ENCODE results near the gene GDNF.
A peak's percentile ranks its signal among the peaks of the same experiment; 100 is the strongest.

The GDNF gene

DNA sequence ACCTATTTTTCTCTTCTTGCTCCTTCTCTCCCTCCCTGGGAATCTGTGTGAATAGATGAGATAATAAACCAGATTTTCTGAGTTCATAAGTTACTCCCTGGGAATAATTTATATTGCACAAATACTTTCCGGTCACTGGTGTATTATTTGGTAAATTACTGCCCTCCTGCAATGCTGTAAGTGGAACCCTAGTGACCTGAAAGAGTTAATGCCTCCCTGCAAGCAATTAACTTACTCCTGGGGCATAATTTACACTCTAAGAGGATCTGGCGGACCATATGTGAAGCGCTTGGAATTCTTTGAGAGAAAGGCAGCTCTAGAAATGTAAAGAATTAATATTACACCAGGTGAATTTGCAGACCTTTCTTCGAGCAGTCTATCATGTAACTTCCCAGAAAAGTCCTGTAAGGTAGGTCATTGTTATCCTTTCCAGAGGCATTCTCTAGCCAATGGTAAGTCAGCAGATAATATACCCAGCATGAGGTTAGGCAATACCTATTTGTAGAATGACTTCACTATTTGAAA lies 7.0 kb upstream of the GDNF start:
- DNase-seq: no peak

DNA sequence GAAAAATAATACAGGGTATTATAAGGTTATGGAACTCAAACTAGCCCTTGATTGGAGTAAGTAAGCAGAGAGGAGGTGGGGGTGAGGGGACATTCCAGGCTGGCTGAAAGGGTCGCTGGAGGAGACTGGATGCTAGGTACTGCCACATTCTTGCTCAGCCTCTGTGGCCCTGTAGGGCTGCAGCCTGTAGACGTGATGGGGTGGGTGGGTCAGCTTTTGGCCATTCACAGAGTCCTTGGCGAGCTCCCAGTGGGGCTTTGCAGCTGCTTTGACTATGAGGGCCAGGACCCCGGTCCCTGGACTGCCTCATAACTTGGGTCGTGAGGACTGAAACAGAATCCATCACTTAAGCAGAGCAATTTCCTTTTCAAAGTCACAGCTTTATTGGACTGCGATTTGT lies 4.2 kb upstream of the GDNF start:
- DNase-seq: no peak

DNA sequence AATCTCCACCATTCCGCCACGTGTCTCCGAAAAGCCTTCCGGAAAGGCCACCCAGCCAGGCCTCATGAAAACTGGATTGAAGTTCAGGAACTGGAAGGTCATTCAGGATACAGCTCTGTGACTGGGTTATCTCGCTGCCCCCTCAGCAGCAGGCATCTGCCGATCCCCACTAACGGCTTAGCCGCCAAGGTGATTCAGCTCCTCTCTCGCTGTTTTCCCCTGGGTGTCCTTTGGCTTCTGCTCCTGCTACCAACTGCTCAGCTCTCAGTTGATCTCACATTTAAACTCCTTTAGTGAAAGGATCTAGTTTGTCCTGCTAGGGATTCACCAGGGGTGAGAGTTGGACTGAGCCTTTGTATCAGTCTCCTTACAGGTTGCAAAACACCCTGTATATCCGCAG lies 2.2 kb upstream of the GDNF start:
- DNase-seq: no peak

DNA sequence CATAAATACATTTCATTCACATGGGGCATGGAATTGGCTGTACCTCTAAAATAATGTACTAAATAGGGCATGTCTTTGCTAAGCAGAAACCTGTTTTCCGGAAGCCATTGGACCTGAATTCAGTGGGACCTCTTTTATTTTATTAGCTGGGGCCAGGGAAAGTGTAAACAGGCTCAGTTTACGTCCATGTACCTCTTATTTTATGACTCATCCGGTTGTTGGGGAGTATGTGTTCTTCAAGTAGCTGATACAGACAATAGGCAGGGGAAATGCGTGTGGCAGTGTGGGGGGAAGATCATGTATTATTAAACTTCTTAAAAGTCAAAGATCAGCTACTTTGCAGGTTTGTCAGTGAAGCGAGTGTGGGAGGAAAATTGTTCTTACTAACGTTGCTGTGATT lies 1.4 kb upstream of the GDNF start:
- no peak for DNase-seq

DNA sequence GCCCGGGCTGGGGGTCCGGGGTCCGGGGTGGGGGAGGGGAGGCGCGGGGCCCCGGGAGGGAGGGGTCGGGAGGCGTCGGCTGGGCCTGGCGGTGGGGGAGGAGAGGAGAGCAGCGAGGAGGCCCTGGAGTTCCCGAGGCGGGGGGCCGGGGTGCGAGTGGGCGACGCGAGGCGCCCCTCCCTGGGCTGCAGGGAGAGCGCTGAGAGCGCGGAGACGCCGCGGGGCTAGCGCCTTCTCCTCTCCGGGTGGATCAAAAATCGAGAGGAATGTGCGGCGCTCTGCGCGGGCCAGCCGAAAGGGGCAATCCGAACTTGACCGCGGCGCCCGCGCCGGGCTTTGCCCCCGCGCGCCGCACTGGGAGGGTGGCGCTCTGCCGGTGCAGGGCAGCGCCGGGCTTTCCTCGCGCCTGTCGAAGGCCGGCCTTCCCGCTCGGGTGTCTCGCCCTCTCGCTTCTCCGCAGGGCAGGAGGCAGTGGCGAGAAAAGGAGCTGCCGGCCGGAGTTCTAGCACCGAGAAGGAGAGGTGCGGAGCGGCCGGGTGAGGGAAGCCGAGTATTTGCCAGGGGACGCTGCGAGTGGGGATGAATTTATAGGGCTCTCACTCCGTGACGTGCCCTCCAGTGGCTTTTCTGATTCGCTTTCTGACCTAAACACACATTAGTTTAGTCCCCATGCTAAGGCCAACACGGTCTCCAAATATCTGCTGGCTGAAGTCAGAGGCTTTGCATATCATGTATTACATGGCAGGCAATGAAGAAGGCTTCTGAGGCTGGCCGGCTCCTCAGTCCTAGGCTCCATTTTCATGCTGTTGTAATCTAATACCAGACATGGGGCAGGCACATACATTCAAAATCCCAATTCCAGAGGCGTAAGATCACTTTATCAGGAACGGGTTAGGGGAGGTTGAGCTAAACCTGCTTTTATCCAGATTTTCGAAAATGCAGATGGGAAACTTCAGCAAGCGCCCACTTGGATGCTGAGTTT lies 503 bp upstream of the GDNF start:
- DNase-seq: no peak

DNA sequence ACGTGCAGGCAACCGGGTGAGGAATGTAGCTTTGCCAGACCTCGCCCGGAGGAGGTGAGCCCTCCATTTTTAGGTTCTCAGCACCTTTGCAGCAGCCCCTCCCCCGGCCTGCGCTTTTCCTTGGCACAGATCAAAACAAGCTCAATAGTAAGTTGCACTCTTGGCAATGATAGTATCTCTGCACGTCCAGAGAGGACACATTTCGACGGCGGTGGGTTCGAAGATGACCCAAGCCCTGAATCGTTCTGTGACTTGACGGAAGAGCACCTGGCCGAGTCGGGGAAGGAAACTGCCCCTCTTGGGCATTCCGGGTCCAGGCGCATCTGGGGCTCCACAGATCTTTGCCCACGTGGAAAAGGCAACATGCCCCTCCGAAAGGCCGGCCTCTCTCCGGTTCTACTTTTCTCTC lies 904 bp downstream of the GDNF start:
- no peak for DNase-seq

DNA sequence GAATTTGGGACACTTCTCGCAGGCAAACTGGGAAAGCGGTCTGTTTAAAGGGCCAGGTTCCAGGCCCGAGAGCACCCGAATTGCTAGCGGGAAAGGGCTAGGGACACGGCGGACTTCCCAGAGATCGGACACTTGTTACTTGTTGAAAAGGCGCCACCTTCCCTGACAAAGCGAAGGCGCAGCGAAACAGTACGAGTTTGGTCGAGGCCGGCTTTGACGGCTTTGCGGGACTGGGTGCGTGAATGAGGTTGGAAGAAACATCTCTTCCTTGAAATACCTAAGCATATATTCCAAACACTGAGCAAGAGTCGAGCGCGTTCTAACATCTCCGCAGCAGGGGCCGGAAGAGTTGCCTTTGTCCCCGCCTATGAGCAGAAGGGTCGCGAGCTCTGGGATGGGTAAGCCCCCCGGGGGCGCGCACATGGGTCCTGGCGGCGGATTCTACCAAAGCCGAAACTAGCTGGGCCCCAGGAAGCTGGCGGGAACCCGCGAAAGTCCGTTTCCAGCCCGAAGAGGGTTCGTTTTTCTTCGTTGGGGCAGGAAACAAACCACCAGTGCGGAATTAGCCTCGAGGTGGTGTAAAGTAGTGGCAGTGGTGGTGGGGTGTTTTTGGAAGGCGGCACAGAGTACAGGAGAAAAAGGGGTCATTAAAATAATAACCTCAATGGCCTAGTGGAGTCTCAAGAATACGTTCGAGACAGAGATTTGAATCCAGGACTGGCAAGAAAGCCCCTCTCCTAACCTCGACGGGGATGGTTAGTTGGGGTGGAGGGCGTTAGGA lies 1.5 kb downstream of the GDNF start:
- DNase-seq: peak; percentile 31

DNA sequence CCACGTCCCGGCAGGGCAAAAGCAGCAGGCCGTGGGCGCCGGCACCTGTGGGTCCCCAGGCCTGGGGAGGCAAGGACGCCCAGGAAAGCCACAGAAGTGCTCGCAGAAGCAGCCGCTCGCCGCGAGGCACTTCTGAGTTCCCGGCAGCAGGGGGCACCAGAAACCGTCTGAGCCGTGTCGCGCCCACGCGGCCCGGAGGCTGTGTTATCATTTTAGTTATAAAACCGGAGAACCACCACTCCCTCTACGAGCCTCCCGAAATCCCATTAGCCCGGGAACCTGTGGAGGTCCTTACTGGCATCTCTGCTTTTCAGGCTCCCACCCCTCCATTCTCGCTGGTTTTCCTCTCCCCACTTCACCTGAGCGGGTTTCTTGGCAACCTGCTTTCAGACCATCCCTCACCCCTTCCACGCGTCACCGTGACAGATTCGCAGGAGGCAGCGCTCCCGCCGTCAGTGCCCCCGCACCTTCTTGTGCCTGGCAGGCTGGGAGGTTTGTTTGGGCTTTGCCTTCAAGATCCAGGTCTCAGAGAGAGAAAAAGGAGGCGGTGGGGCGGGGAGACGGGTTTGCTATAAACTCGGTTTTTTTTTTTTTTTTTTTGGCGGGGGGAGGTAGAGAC lies 2.3 kb downstream of the GDNF start:
- peak; percentile 90 for DNase-seq

DNA sequence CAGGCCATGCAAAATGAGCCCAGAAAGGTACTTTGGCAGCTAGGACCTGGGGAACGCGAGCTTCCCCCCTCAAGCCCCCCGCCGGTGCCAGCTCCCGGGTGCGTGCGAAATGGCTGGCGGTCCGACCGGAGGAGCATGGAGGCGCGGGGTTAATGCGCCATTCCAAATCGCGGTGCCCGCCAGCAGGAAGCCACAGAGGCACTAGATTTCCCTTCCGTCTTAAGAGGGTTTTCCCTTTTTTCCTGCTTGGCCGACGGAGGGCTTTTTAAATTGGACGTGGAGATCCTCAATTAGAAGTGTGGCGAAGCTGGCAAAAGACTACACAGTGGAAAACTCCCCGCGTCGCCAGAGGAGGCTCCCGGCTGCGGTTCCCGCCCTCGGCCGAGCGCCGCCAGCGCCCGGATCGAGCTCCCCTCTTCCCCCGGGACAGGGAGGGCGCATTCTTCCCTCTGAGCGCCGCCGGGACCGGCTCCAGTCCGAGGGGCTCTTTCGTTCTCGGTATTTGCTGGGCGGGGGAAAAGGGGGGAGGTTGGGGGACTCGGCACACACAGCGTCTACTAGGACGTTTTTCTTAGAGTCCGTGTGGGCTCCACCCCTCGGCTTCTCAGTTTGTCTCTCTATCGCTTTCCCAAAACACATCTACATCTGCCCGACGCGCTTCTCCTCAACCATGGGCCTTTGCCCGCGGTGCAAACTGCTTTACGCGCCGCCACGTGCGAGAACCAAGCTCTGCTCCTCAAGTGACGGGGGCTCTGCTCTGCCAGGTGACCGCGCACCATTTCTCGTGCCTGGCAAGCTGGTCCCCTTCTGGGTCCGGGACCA lies 3.0 kb downstream of the GDNF start:
- peak; percentile 24 for DNase-seq

DNA sequence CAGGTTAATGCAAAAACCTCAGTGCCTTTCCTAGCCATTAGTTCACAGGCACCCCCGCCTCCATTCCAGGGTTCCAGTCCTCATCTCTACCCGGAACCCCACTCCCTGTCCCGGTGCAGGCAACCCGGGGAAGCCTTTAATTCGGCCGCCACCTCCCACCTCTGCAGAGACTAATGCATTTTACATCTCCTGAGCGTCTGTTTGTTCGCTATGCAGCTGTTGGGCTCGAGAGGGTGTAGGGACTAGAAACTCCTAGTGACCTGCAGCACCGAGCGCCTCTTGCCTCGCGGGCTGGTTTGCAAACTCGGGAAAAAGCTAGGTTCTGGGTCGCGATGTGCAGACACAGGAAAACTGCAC lies 3.6 kb downstream of the GDNF start:
- DNase-seq: no peak

DNA sequence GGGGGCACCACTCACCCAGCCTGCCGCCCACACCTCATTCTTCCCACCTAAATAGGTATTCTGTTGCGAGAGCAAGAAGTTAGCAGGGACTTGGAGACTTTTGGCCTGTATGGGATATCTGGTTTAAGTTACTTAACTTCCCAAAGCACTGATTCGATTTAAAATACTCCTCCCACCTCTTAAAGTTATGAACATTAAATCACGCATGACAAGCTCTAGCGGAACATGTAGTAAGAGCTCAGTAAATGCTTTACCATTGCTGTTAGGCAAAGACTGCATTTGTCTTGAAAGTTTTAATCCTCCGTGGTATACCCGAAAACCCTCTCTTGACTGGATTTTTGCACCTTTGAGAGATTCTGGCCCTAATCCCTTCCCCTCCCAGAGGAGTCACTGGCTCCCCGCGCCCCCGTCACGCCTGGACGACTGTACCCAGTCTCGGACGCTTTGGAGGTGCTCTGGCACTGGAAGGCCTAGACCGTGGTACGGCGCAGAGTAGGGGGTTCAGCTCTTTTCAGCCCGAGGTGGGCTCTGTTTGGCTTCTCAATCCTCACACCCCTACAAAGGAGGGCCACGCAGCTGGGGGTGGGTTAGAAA lies 4.4 kb downstream of the GDNF start:
- no peak for DNase-seq

DNA sequence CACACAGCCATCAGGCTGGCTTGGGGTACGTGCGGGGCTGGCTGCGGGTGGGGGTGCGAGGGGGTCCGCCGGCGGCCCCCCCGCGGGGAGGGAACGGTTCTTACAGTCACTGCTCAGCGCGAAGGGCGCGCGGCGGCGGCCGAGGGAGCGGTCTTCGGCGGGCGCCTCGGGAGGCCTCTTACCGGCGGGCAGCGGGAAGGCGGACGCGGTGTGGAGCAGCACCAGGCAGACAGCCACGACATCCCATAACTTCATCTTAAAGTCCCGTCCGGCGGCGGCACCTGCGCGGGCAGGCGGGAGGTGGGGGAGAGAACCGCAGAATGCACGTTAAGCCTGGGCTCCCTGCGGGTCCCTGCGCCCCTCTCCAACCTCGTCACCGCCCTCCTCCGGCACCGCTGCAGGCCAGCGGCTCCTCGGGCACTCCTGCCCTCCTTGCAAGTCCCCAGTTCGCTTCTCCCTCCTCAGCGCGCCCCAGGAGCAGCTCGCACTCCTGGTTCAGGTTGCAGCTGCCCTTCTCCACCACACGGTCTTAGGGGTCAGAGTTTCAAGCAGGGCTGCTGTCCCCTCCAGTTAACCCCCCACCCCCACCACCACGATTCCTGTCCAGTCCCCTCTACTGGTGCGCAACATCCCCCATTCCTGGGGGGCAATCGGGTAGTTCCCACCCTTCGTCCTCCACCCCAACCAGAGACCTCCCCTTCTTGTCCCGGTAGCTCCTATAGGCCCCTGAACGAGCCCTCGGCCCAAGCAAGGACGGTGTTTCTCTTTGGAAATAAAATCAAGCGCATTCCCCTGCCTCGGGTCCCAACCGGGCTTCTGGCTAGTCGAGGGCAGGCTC lies 5.1 kb downstream of the GDNF start:
- DNase-seq: peak; percentile 24

DNA sequence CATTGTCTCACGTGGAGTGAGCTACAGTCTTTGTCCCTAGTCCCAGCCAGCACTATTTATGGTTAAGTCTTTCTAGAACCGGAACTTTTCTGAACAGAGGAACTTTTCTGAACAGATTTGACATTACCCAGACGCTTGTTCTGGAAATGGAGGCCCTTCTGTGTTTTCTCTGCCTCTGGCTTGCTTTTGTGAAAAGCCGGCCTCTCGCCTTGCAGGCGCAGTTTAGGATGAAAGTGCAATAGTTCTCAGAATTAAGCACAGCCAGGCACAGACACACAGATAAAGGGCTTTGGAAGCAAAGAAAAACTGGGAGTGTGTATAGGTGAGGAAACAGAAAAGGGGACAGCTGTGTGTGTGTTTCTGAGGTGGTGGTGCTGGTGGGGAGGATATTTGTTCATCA lies 5.9 kb downstream of the GDNF start:
- no peak for DNase-seq

DNA sequence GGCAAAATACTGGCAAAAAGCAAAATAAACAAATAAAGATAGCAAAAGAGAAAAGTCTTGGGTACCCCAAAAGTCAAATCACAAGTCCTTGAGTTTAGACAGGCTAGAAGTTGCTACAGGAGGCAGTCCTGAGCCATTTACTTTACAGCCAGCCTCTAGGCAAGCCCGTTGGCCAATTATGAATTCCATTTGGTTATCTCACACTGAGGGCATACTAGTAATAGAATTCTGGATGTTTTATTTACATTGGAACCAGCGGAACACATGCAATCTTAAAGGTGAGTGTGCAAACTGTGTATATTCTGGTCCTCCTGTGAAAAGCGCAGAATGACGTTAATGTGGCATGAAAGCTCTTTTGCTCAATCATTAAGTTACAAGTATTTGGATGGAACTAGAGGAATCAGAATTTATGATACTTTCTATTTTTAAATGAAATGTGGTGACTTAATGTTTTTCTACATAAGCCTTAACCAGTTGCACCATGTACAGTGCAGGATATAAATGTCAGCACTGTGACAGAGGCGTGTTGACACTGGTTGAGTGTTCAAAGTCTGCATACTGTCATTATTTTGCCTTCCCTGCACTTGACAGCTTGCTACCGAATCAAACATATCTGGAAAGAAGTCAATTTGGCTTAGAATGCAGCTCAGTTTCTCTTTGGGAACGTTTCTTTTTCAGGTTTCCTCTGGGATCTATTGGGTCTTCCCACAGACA lies 7.9 kb downstream of the GDNF start:
- no peak for DNase-seq

DNA sequence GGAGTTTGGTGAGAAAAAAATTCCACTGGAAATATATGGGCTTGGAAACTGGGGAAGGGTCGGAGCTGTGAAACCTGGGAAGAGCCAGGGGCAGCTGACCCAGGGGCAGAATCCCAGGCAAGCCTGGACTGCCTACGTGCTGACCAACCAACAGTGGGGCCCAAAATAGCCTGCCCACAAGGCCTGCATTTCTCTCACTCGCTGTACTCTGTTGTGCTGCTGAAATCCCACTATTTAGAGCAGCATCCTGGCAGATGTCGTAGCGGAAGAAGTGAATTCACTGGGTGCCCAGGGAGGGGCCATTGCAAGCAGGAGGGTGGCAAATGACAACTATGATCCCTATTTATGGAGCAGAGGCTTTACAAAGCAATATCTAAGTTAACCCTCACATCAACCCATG lies 9.5 kb downstream of the GDNF start:
- no peak for DNase-seq

DNA sequence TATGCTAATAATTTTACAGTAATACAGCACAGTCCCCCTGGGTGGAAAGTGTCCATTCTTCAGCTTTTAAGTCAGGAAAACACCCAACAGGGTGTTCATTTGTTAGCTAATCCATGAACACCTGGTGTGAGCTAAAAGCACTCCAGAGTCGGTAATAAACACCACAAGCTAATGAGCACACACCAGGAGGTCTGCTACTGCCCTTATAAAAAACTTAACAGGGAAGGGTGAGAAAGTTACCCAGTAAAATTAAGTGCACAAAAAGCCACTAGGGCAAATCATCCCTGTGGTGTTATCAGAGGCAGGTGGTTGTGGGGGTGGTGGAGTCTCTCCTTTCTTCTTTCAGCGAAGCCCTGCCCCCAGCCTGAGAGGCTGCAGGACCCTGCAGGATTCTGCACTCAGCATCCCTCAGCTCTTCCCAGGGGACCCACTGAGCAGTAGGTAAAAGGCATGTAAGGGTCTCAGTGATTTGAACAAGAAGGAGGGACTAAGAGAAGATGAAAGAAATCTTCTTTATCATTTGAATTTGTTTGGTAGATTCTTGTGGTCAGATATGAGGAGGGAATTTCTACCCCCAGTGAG lies 14.4 kb downstream of the GDNF start:
- DNase-seq: no peak

DNA sequence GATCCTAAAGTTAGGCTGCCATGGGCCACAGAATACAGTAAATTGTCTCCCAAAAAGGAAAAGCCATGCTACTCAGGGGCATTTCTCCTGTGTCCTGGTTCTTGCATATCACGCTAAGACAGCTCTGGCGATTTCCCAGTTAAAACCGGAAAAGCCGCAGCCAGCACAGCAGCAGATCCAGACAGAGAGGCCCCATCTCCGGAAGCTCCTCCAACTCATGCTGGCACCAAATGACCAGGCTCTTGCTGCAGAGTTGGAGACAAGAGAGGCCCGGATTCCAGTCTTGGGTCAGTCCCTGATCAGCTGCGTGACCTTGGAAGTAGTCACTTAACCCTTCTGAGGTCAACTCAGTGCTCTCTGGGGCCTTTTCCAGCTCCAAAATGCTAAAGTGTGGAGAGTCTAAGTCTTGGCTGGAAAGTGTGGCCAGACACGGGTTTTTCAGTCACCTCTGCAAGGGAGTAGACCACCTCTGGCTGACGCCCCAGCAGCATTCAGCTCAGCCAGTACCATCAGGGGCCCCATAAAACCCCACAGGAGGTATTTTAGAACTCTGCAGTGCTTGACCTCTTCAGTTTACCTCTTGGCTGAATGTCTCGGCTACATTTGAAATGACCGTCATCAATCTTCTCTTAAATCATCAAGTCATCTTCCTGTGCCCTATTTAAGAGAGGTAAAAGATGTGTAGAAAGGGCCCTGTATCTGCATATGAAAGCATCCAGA lies 16.2 kb downstream of the GDNF start:
- DNase-seq: no peak

DNA sequence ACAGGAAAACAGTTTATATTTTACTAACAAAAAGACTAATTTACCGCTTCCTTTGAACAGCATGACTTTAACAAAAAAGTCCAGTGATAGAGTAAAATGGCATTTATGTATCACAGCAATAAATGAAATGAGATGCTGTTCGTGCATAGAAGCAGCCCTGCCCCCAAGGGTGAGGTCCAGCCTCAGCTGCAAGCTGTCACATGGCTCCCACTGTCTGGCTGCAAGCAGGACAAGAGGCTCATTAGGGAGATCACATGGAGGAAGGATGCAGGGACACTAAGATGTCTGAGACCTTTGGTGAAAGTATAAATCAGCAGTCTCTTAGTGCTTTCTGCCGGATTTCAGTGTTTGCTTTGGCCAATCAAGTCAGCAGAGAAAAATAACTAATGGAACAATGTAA lies 23.0 kb downstream of the GDNF start:
- DNase-seq: no peak

DNA sequence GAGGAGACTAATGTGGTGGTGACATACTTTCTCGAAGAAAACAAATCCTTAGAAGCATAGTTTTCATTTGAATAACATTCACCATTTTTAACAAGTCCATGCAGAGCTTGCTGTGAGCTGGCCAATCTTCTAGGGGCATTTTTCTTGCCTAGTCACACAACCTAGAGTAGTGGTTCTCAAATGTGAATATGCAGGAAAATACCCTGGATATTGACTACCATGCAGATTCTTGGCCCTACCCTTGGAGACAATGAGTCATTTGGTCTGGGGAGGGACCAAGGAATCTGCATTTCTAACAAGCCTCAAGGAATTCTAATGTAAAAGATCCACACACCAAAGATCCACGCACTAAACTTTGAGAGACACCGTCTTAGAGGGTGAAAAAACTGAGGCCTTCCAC lies 23.5 kb downstream of the GDNF start:
- DNase-seq: no peak
